Stimulated activated naive CD4-positive, alpha-beta T cell (primary cell): Measurements from ENCODE around the gene KLHL29.

Experiments
- DNase-seq, 6 experiments: peaks; one replicate each; lab custom pipeline; 2025; lab: John Stamatoyannopoulos, UW

The KLHL29 gene

GRCh38 chr2:23695890-23696751 is 311.1 kb downstream of the KLHL29 start:
- DNase-seq: no peak

DNA sequence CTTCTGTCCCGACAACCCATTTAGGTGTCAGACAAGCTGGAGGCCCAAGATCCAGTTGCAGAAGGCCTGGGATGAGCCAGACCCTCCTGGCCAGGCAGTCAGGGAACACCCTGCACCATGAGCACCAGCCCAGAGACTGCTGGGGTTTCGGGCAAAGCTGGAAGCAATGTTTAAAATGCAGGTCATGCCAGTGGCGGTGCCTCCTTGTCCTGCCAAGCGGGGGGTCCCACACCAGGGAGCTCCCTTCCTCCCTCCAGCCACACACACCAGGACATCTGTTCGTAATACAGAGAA is 311.7 kb downstream of the KLHL29 start:
- no peak for DNase-seq

- no peak for DNase-seq
Measured at GRCh38 chr2:23697256-23698075, 312.5 kb downstream of the KLHL29 start.

DNA sequence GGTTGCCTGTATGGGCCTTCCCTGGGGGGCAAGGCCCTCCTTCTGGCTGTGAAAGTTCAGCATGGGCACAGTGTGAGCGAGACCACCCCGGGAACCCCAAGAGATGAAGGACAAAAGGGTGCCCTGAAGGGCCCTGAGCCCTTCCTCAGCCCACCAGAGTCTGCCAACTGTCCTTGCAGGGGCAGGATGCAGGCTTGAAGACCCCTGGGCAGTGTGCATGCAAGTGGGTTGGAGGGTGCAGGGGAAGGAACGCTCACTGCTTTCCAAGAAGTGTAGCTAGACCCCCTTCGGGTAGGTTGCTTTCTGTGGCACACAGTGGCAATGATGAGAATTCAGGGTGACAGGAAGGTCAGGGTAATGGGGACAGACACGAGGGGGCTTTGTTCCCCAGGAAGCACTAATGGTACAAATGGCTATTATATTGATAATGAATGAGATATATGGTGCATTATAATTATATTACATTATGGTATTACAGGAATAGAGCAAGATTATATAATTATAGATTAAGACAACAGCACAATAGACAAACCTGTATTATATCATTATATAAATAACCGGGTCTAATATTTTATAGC is 313.2 kb downstream of the KLHL29 start:
- no peak for DNase-seq

DNA sequence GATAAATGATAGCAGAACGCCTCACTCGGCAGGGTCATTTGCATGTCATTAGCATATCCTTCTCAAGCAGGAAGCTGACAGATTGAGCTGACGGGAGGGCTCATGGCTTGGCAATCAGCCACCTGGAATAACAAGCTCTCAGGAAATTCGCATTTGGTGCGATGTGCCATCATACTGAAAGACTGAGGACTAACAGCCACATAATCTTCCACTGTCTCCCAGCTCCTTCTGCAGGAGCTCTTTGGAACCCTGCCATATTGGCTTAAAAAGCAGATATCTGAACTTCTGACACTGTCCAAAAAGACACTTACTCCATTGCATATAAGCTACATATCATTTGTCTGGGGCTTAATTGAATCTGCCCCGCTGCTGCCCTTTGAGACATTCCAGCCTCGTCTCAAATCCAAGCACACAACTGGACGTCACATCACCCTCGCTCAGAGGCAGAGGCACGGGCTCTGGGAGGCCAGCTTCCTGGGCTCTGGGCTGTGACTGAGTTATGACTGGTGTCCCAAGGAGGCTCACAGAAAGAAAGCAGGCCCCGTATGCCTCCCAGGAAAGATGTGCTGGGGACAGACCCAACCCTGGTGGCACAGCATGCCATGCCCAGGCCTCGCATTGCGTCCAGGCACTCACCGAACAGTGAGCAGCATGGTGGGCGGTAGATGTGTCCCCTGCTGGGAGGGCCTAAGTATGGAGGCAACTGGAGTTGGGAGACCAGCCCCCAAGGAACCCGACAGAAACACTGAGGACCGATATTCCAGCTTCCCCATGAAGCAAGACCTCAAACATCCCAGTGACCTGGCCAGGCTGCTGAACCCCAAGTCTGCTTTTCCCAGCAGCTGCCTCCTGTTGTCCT is 314.0 kb downstream of the KLHL29 start:
- no peak for DNase-seq

- DNase-seq: no peak
Measured at GRCh38 chr2:23699580-23699925, 314.6 kb downstream of the KLHL29 start.

- DNase-seq: no peak
Measured at GRCh38 chr2:23700627-23701026, 315.6 kb downstream of the KLHL29 start.

- DNase-seq: no peak
Measured at GRCh38 chr2:23703037-23703582, 318.1 kb downstream of the KLHL29 start.

GRCh38 chr2:23703583-23704385 is 318.8 kb downstream of the KLHL29 start:
- DNase-seq: no peak

- DNase-seq: no peak
Measured at GRCh38 chr2:23705771-23706612, 321.0 kb downstream of the KLHL29 start.

- no peak for DNase-seq
Measured at GRCh38 chr2:23706613-23707078, 321.7 kb downstream of the KLHL29 start.

GRCh38 chr2:23707096-23707495 is 322.1 kb downstream of the KLHL29 start:
- no peak for DNase-seq

- DNase-seq: no peak
Measured at GRCh38 chr2:23708771-23709170, 323.8 kb downstream of the KLHL29 start.

- DNase-seq: no peak
Measured at GRCh38 chr2:23709311-23709710, 324.3 kb downstream of the KLHL29 start.

DNA sequence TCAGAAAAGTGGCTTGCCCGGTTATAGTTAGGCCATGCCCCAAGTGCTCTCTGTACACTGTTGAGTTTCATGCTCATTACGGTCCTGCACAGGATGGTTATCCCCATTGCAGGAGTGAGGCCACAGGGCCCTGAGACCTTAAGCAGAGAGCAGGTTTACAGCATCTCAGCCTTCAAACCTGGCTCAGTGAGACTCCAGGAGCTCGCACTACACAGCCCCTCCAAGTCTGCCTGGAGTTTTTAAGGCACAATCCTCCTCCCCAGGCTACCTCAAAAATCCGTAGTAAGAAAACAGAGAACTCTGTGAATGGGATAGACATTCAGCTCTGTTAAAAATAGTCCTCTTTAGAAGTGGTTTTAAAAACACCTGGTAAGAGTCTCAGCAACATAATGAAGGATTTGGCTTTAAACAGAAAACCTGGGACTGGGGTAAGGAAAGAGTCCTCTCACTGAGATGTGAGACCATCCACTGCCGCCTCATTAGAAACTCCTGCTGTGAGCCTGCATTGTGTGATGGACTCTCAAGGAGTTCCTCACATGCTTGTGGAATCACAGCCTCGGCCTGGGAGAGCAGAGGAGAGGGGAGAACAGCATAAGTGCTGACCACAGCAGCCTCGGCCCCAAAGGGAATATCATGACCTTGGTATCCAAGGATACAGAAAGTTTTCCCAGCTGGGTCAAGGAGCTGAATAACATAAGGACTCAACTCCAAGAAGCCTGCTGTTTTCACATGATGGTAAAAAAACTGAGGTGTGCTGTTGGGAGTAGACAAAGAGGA is 327.2 kb downstream of the KLHL29 start:
- DNase-seq: no peak

- no peak for DNase-seq
Measured at GRCh38 chr2:23712756-23713151, 327.8 kb downstream of the KLHL29 start.

DNA sequence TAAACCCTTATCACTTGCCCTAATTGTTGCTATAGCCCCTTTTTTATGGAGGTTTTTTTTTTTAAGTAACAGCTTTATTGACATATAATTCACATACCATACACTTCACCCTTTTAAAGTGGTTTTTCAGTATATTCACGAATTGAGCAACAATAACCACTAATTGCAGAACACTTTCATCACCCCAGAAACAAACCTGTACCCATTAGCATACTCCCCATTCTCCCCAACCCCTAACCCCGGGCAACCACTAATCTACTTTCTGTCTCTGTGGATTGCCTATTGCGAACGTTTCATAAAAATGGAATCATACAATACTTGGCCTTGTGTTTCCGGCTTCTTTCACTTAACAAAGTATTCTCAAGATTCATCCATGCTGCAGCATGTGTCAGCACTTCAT is 328.4 kb downstream of the KLHL29 start:
- no peak for DNase-seq

GRCh38 chr2:23718931-23719700 is 334.1 kb downstream of the KLHL29 start:
- no peak for DNase-seq
